G401 (cell line): ENCODE measurements around the gene SEMA6A. TPM values are rescaled to one million over a fixed set of nuclear protein-coding genes. Genes with fewer than 3 reads are reported as not detected.
A peak's percentile ranks its signal among the peaks of the same experiment; 100 is the strongest.

Experiments
- DNase-seq: peaks from one replicate; pipeline ENCODE4 v3.0.0-alpha.2; 2015; ENCODE audit warnings: low spot score
- in situ Hi-C: cut with HindIII; loops from 2 replicates; pipeline ENCODE4 v1.10.0; 2016; ENCODE audit warnings: low sequenced_read_pairs, mixed read lengths
- total RNA-seq: library from RNA; depleted of rRNA; stranded (reverse); fragments of >200 nt; shearing (Covaris generic); gene quantifications from 2 replicates; pipeline ENCODE4 v1.2.3, GENCODE V29; 2014

The SEMA6A gene
- total RNA-seq, 1 experiment from 2014 or later, result not detected

GRCh38 chr5:116436674-116437350, 137.8 kb downstream of the SEMA6A start:
- in situ Hi-C loops, result no loop called here
- DNase-seq, result no peak

GRCh38 chr5:116428966-116429365, 145.7 kb downstream of the SEMA6A start:
- in situ Hi-C loops, result no loop called here

GRCh38 chr5:116428413-116428812, 146.2 kb downstream of the SEMA6A start:
- DNase-seq, result no peak
- in situ Hi-C loops, result no loop called here

More at GRCh38 chr5:116428966-116429365, 145.7 kb downstream of the SEMA6A start:
- DNase-seq, result no peak

GRCh38 chr5:116424951-116425350, 149.7 kb downstream of the SEMA6A start:
- no peak for DNase-seq
- in situ Hi-C loops, result no loop called here

GRCh38 chr5:116424258-116424615, 150.4 kb downstream of the SEMA6A start:
- no peak for DNase-seq
- in situ Hi-C loops, result no loop called here

- in situ Hi-C loops, result no loop called here
- no peak for DNase-seq
These were observed 150.9 kb downstream of the SEMA6A start for GRCh38 chr5:116423587-116424257.

- no peak for DNase-seq
- in situ Hi-C loops, result no loop called here
These were observed 151.5 kb downstream of the SEMA6A start for GRCh38 chr5:116423141-116423540.

- in situ Hi-C loops, result no loop called here
- no peak for DNase-seq
These were observed 153.5 kb downstream of the SEMA6A start for GRCh38 chr5:116421080-116421629.

- in situ Hi-C loops, result no loop called here
- no peak for DNase-seq
These were observed 154.1 kb downstream of the SEMA6A start for GRCh38 chr5:116420540-116420939.

GRCh38 chr5:116419258-116419657, 155.4 kb downstream of the SEMA6A start:
- DNase-seq, result no peak
- in situ Hi-C loops, result no loop called here

- in situ Hi-C loops, result no loop called here
- DNase-seq, result no peak
These were observed 155.8 kb downstream of the SEMA6A start for GRCh38 chr5:116418774-116419173.

- in situ Hi-C loops, result no loop called here
- no peak for DNase-seq
These were observed 156.6 kb downstream of the SEMA6A start for GRCh38 chr5:116418016-116418415.

- in situ Hi-C loops, result no loop called here
- no peak for DNase-seq
These were observed 158.6 kb downstream of the SEMA6A start for GRCh38 chr5:116415989-116416388.

GRCh38 chr5:116415182-116415581, 159.4 kb downstream of the SEMA6A start:
- DNase-seq, result no peak
- in situ Hi-C loops, result no loop called here

GRCh38 chr5:116411101-116411571, 163.5 kb downstream of the SEMA6A start:
- in situ Hi-C loops, result no loop called here
- DNase-seq, result peak; percentile 91

- in situ Hi-C loops, result no loop called here
- DNase-seq, result peak; percentile 58
These were observed 164.2 kb downstream of the SEMA6A start for GRCh38 chr5:116410336-116410890.

GRCh38 chr5:116409591-116410296, 164.9 kb downstream of the SEMA6A start:
- in situ Hi-C loops, result no loop called here
- DNase-seq, result peak; percentile 82

- in situ Hi-C loops, result no loop called here
These were observed 168.1 kb downstream of the SEMA6A start for GRCh38 chr5:116406306-116407041.

GRCh38 chr5:116404792-116405191, 169.8 kb downstream of the SEMA6A start:
- DNase-seq, result no peak
- in situ Hi-C loops, result no loop called here

More at GRCh38 chr5:116406306-116407041, 168.1 kb downstream of the SEMA6A start:
- no peak for DNase-seq
